ENCODE data around the gene ARF1. TPM values are rescaled to one million over a fixed set of nuclear protein-coding genes. Genes with fewer than 3 reads are reported as not detected.
A peak's percentile ranks its signal among the peaks of the same experiment; 100 is the strongest.

Gene ARF1
- total RNA-seq, 2 experiments from 2014 or later = 368 to 376 TPM

- H3K4me3 Mint-ChIP-seq = no peak overlapping the region
- H3K4me1 Mint-ChIP-seq = peaks cover 8% of the 10 kb centered on the region
- CTCF ChIA-PET = interaction anchor here (3.3 kb wide), 1 partner anchor 16 kb away, joined by 10 read pairs; no protein-coding TSS in a partner anchor
- peaks cover 6% of the 10 kb centered on the region for H3K36me3 Mint-ChIP-seq (ENCODE audit: low read depth)
- H3K9me3 Mint-ChIP-seq = peaks cover 7% of the 10 kb centered on the region
- no peak overlapping the region for H3K27ac Mint-ChIP-seq
- POLR2A ChIA-PET = interaction anchor here (0.9 kb wide), 1 partner anchor 33 kb away, joined by 3 read pairs; no protein-coding TSS in a partner anchor
- no peak for DNase-seq
- H3K27me3 Mint-ChIP-seq = peaks cover 2% of the 10 kb centered on the region
These were observed 32.3 kb downstream of the ARF1 start for GRCh38 chr1:228114827-228115226.

- H3K4me3 Mint-ChIP-seq = no peak overlapping the region
- POLR2A ChIA-PET = no interaction called here
- H3K4me1 Mint-ChIP-seq = peaks cover 7% of the 10 kb centered on the region
- H3K36me3 Mint-ChIP-seq (ENCODE audit: low read depth) = peaks cover 6% of the 10 kb centered on the region
- no peak for DNase-seq
- H3K9me3 Mint-ChIP-seq = peaks cover 7% of the 10 kb centered on the region
- CTCF ChIA-PET = no interaction called here
- no peak overlapping the region for H3K27ac Mint-ChIP-seq
- peaks cover 4% of the 10 kb centered on the region for H3K27me3 Mint-ChIP-seq
These were observed 34.8 kb downstream of the ARF1 start for GRCh38 chr1:228117335-228117734.

GRCh38 chr1:228118040-228118439 is 35.5 kb downstream of the ARF1 start:
- no peak overlapping the region for H3K27ac Mint-ChIP-seq
- no peak for DNase-seq
- peaks cover 7% of the 10 kb centered on the region for H3K9me3 Mint-ChIP-seq
- H3K36me3 Mint-ChIP-seq (ENCODE audit: low read depth) = peaks cover 6% of the 10 kb centered on the region
- peaks cover 8% of the 10 kb centered on the region for H3K27me3 Mint-ChIP-seq
- peaks cover 7% of the 10 kb centered on the region for H3K4me1 Mint-ChIP-seq
- POLR2A ChIA-PET = interaction anchor here (1.6 kb wide), 1 partner anchor 8 kb away, joined by 8 read pairs; the partner anchor contains the start of gene MRPL55
- CTCF ChIA-PET = interaction anchor here (1.6 kb wide), 1 partner anchor 8 kb away, joined by 4 read pairs; the partner anchor contains the start of gene MRPL55
- no peak overlapping the region for H3K4me3 Mint-ChIP-seq

GRCh38 chr1:228120351-228120750 is 37.8 kb downstream of the ARF1 start:
- ChIA-PET POLR2A (no interaction called here), CTCF (no interaction called here)
- no peak for DNase-seq
- Mint-ChIP-seq H3K4me1 (peaks cover 7% of the 10 kb centered on the region), H3K27me3 (peaks cover 10% of the 10 kb centered on the region), H3K4me3 (no peak overlapping the region), H3K36me3 (ENCODE audit: low read depth) (peaks cover 6% of the 10 kb centered on the region), H3K9me3 (peaks cover 7% of the 10 kb centered on the region), H3K27ac (no peak overlapping the region)

GRCh38 chr1:228120857-228121489 is 38.5 kb downstream of the ARF1 start:
- Mint-ChIP-seq H3K4me3 (no peak overlapping the region), H3K27me3 (peaks cover 10% of the 10 kb centered on the region), H3K9me3 (peaks cover 7% of the 10 kb centered on the region), H3K36me3 (ENCODE audit: low read depth) (peaks cover 6% of the 10 kb centered on the region), H3K27ac (no peak overlapping the region), H3K4me1 (peaks cover 7% of the 10 kb centered on the region)
- DNase-seq = no peak
- CTCF ChIA-PET = interaction anchor here (0.9 to 1.9 kb wide), 3 partner anchors 10 to 123 kb away, joined by 3 to 8 read pairs (median 3); no protein-coding TSS in a partner anchor
- POLR2A ChIA-PET = no interaction called here

- DNase-seq = no peak
- Mint-ChIP-seq H3K4me1 (peaks cover 7% of the 10 kb centered on the region), H3K27ac (no peak overlapping the region), H3K36me3 (ENCODE audit: low read depth) (peaks cover 2% of the 10 kb centered on the region), H3K9me3 (peaks cover 3% of the 10 kb centered on the region), H3K27me3 (peaks cover 13% of the 10 kb centered on the region), H3K4me3 (no peak overlapping the region)
- ChIA-PET CTCF (interaction anchor here (0.6 to 1.9 kb wide), 3 partner anchors 8 to 377 kb away, joined by 3 to 8 read pairs (median 3); no protein-coding TSS in a partner anchor), POLR2A (interaction anchor here (1.4 kb wide), 1 partner anchor 13 kb away, joined by 3 read pairs; no protein-coding TSS in a partner anchor)
These were observed 40.5 kb downstream of the ARF1 start for GRCh38 chr1:228122921-228123441.

GRCh38 chr1:228123505-228123904 is 41.0 kb downstream of the ARF1 start:
- H3K9me3 Mint-ChIP-seq = no peaks in the 10 kb centered on the region
- no peaks in the 10 kb centered on the region for H3K36me3 Mint-ChIP-seq (ENCODE audit: low read depth)
- H3K27ac Mint-ChIP-seq = no peak overlapping the region
- H3K4me3 Mint-ChIP-seq = no peak overlapping the region
- H3K4me1 Mint-ChIP-seq = peaks cover 7% of the 10 kb centered on the region
- ChIA-PET CTCF (no interaction called here), POLR2A (interaction anchor here (1.4 kb wide), 1 partner anchor 14 kb away, joined by 3 read pairs; no protein-coding TSS in a partner anchor)
- peaks cover 12% of the 10 kb centered on the region for H3K27me3 Mint-ChIP-seq
- DNase-seq = no peak

- peaks cover 7% of the 10 kb centered on the region for H3K4me1 Mint-ChIP-seq
- no peaks in the 10 kb centered on the region for H3K36me3 Mint-ChIP-seq (ENCODE audit: low read depth)
- DNase-seq = no peak
- CTCF ChIA-PET = interaction anchor here (1.6 kb wide), 1 partner anchor 41 kb away, joined by 4 read pairs; no protein-coding TSS in a partner anchor
- no peak overlapping the region for H3K4me3 Mint-ChIP-seq
- no peaks in the 10 kb centered on the region for H3K9me3 Mint-ChIP-seq
- H3K27me3 Mint-ChIP-seq = peaks cover 12% of the 10 kb centered on the region
- POLR2A ChIA-PET = no interaction called here
- no peak overlapping the region for H3K27ac Mint-ChIP-seq
These were observed 42.7 kb downstream of the ARF1 start for GRCh38 chr1:228125185-228125584.

GRCh38 chr1:228131766-228132165 is 49.3 kb downstream of the ARF1 start:
- Mint-ChIP-seq H3K4me3 (no peak overlapping the region), H3K4me1 (peaks cover 4% of the 10 kb centered on the region), H3K27me3 (peaks cover 21% of the 10 kb centered on the region), H3K36me3 (ENCODE audit: low read depth) (no peaks in the 10 kb centered on the region), H3K27ac (no peak overlapping the region), H3K9me3 (no peaks in the 10 kb centered on the region)
- no peak for DNase-seq
- ChIA-PET CTCF (interaction anchor here (1.4 to 2.3 kb wide), 6 partner anchors 10 to 382 kb away, joined by 3 to 35 read pairs (median 6); partner anchors contain the start of gene IBA57), POLR2A (interaction anchor here (1.5 kb wide), 1 partner anchor 326 kb away, joined by 5 read pairs; a partner anchor contains a TSS)

GRCh38 chr1:228134591-228134990 is 52.1 kb downstream of the ARF1 start:
- Mint-ChIP-seq H3K36me3 (ENCODE audit: low read depth) (no peaks in the 10 kb centered on the region), H3K4me1 (peaks cover 9% of the 10 kb centered on the region), H3K27ac (no peak overlapping the region), H3K9me3 (no peaks in the 10 kb centered on the region), H3K27me3 (peaks cover 23% of the 10 kb centered on the region), H3K4me3 (no peak overlapping the region)
- POLR2A ChIA-PET = no interaction called here
- no peak for DNase-seq
- CTCF ChIA-PET = interaction anchor here (2.3 kb wide), 1 partner anchor 31 kb away, joined by 7 read pairs; the partner anchor contains the start of gene IBA57

GRCh38 chr1:228136901-228137300 is 54.4 kb downstream of the ARF1 start:
- CTCF ChIA-PET = interaction anchor here (1.2 to 7.7 kb wide), 4 partner anchors 10 to 77 kb away, joined by 3 to 50 read pairs (median 4); partner anchors contain the start of gene IBA57
- no peak for DNase-seq
- H3K36me3 Mint-ChIP-seq (ENCODE audit: low read depth) = peaks cover 10% of the 10 kb centered on the region
- no peak overlapping the region for H3K27ac Mint-ChIP-seq
- POLR2A ChIA-PET = interaction anchor here (1.3 to 10.2 kb wide), 2 partner anchors 27 to 28 kb away, joined by 4 to 95 read pairs; partner anchors contain the start of gene IBA57
- no peak overlapping the region for H3K4me3 Mint-ChIP-seq
- peaks cover 12% of the 10 kb centered on the region for H3K4me1 Mint-ChIP-seq
- no peaks in the 10 kb centered on the region for H3K9me3 Mint-ChIP-seq
- H3K27me3 Mint-ChIP-seq = peaks cover 22% of the 10 kb centered on the region

GRCh38 chr1:228139406-228139930 is 57.0 kb downstream of the ARF1 start:
- H3K4me3 Mint-ChIP-seq = peak overlapping the region; percentile 99
- no peak for DNase-seq
- peaks cover 28% of the 10 kb centered on the region for H3K36me3 Mint-ChIP-seq (ENCODE audit: low read depth)
- H3K4me1 Mint-ChIP-seq = peaks cover 36% of the 10 kb centered on the region
- ChIA-PET CTCF (interaction anchor here (1.2 to 7.7 kb wide), 3 partner anchors 9 to 30 kb away, joined by 3 to 50 read pairs (median 8); partner anchors contain the start of genes IBA57 and MRPL55), POLR2A (interaction anchor here (1.0 to 10.2 kb wide), 3 partner anchors 26 to 282 kb away, joined by 3 to 95 read pairs (median 4); partner anchors contain the start of gene IBA57)
- H3K9me3 Mint-ChIP-seq = no peaks in the 10 kb centered on the region
- H3K27me3 Mint-ChIP-seq = peaks cover 19% of the 10 kb centered on the region
- H3K27ac Mint-ChIP-seq = peak overlapping the region; percentile 98
